B cell (primary cell): ENCODE results near the gene RPL13A.

Experiments used
- EZH2 ChIP-seq: IDR thresholded peaks from 2 replicates; pipeline ENCODE4 v1.6.1; 2012; ENCODE audit warnings: borderline replicate concordance, low read depth, mild to moderate bottlenecking, moderate library complexity, low read length; ENCODE audit not compliant: insufficient read depth, poor library complexity, severe bottlenecking
- TF ChIP-seq, protein P1 (sequence below): fragments of 200-600 bp; IDR thresholded peaks from one replicate; pipeline ENCODE4 v1.8.0; 2022; ENCODE audit warnings: antibody characterized with exemption, mild to moderate bottlenecking

DNA sequence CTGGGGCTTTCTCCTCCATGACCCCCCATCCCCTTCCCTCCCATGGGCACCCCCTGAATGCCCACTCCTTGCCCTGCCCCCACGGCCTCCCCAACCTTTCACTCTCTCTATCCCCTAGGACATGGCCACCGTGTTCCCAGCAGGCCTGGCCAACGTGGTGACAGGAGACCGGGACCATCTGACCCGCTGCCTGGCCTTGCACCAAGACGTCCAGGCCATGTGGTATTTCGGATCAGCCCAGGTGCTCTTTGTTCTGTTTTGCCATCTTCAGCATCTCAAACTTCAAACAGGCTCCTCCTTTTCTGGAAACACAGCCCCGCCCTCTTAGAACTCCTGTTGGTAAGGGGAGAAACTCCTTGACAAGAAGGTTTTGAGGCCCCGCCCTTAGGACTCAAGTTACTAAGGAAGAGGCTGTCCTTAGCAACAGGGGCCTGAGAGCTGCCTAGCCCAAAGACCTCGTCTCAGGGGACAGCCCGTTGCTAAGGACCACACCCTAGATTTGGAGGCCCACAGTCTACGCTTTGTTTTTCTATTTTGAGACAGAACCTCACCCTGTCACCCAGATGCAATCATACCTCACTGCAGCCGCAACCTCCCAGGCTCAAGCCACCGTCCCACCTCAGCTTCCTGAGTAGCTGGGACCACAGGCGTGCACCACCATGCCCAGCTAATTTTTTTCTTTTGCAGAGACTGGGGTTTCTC is 18.5 kb upstream of the RPL13A start:
- TF ChIP-seq, protein P1, sequence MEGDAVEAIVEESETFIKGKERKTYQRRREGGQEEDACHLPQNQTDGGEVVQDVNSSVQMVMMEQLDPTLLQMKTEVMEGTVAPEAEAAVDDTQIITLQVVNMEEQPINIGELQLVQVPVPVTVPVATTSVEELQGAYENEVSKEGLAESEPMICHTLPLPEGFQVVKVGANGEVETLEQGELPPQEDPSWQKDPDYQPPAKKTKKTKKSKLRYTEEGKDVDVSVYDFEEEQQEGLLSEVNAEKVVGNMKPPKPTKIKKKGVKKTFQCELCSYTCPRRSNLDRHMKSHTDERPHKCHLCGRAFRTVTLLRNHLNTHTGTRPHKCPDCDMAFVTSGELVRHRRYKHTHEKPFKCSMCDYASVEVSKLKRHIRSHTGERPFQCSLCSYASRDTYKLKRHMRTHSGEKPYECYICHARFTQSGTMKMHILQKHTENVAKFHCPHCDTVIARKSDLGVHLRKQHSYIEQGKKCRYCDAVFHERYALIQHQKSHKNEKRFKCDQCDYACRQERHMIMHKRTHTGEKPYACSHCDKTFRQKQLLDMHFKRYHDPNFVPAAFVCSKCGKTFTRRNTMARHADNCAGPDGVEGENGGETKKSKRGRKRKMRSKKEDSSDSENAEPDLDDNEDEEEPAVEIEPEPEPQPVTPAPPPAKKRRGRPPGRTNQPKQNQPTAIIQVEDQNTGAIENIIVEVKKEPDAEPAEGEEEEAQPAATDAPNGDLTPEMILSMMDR: no peak
- TF ChIP-seq EZH2: no peak
